Mesendoderm (in vitro differentiated cells): Measurements from ENCODE around the gene CEP85.

Source experiments
- DNase-seq: peaks from one replicate; pipeline ENCODE4 v3.0.0; 2013
- H2AK5ac ChIP-seq: 2 replicates; pipeline ENCODE4 v1.6.1; 2013; ENCODE audit warnings: low read length, inconsistent platforms
- H2BK120ac ChIP-seq: 2 replicates; pipeline ENCODE4 v1.6.1; 2013; ENCODE audit warnings: low read depth, mild to moderate bottlenecking, low read length, moderate library complexity, mixed read lengths
- H2BK15ac ChIP-seq: replicated peaks from 2 replicates; pipeline ENCODE4 v1.6.1; 2013; ENCODE audit warnings: low read depth, mild to moderate bottlenecking, moderate library complexity
- H2BK5ac ChIP-seq: 2 replicates; pipeline ENCODE4 v1.6.1; 2013; ENCODE audit warnings: low read length, inconsistent platforms
- H3K18ac ChIP-seq: 2 replicates; pipeline ENCODE4 v1.6.1; 2013; ENCODE audit warnings: mild to moderate bottlenecking, low read length, mixed read lengths
- H3K23ac ChIP-seq: one replicate; pipeline ENCODE4 v1.6.1; 2013; ENCODE audit warnings: low read length
- H3K27ac ChIP-seq: 2 replicates; pipeline ENCODE4 v1.5.1; 2013; ENCODE audit warnings: low read depth, mild to moderate bottlenecking, inconsistent platforms, low read length, moderate library complexity
- H3K27me3 ChIP-seq: 2 replicates; pipeline ENCODE4 v1.6.1; 2013; ENCODE audit warnings: low read length, control low read depth, mild to moderate bottlenecking, inconsistent platforms; ENCODE audit not compliant: insufficient read depth, poor library complexity
- H3K36me3 ChIP-seq: 2 replicates; pipeline ENCODE4 v1.6.1; 2013; ENCODE audit warnings: low read length, inconsistent platforms; ENCODE audit not compliant: control insufficient read depth, insufficient read depth
- H3K4ac ChIP-seq: one replicate; pipeline ENCODE4 v1.6.1; 2013; ENCODE audit warnings: low read depth, mild to moderate bottlenecking, low read length, moderate library complexity
- H3K4me1 ChIP-seq: 2 replicates; pipeline ENCODE4 v1.6.1; 2013; ENCODE audit warnings: low read depth, low read length, inconsistent platforms; ENCODE audit not compliant: control insufficient read depth
- H3K4me2 ChIP-seq: 2 replicates; pipeline ENCODE4 v1.6.1; 2013; ENCODE audit warnings: low read length
- H3K4me3 ChIP-seq: 2 replicates; pipeline ENCODE4 v1.5.1; 2013; ENCODE audit warnings: mild to moderate bottlenecking, low read length
- H3K56ac ChIP-seq: one replicate; pipeline ENCODE4 v1.6.1; 2013; ENCODE audit warnings: low read length
- H3K79me1 ChIP-seq: 2 replicates; pipeline ENCODE4 v1.6.1; 2013; ENCODE audit warnings: low read length, inconsistent platforms
- H3K79me2 ChIP-seq: 2 replicates; pipeline ENCODE4 v1.6.1; 2013; ENCODE audit warnings: mild to moderate bottlenecking, low read length; ENCODE audit not compliant: control insufficient read depth, insufficient read depth
- H3K9ac ChIP-seq: 2 replicates; pipeline ENCODE4 v1.6.1; 2013; ENCODE audit warnings: low read length, inconsistent platforms
- H4K5ac ChIP-seq: one replicate; pipeline ENCODE4 v1.6.1; 2013; ENCODE audit warnings: low read length
- H4K8ac ChIP-seq: one replicate; pipeline ENCODE4 v1.6.1; 2013; ENCODE audit warnings: low read depth, mild to moderate bottlenecking, control low read depth, low read length, moderate library complexity
- WGBS: extraction: QIAGEN DNeasy Blood & Tissue Kit; methylation state at CpG from one replicate; pipeline ENCODE4 v1.1.7; 2013; ENCODE audit warnings: low lambda C conversion rate, missing lambda C conversion rate; ENCODE audit not compliant: insufficient coverage; ENCODE audit errors: extremely low coverage; 5-methylcytosine and 5-hydroxymethylcytosine counted together

The CEP85 gene

GRCh38 chr1:26279456-26280332, 45.7 kb downstream of the CEP85 start, which contains the start of gene SH3BGRL3:
SH3BGRL3 (plus strand) TSS chr1:26280086; CDS start chr1:26280156, 70 bp downstream.
- Histone ChIP-seq H3K79me2 (no peaks in the 10 kb centered on the region), H3K18ac (peak within 1 kb of the TSS; percentile 33), H3K27ac (peak within 1 kb of the TSS; percentile 39), H3K56ac (peak within 1 kb of the TSS; percentile 91), H2AK5ac (peak within 1 kb of the TSS; percentile 0), H3K4ac (no peak within 1 kb of the TSS), H3K4me1 (peaks cover 13% of the 10 kb centered on the region), H3K36me3 (peaks cover 15% of the 10 kb centered on the region), H3K9ac (peak within 1 kb of the TSS; percentile 70), H4K8ac (no peak within 1 kb of the TSS), H3K23ac (peak within 1 kb of the TSS; percentile 75), H4K5ac (no peak within 1 kb of the TSS), H2BK15ac (no peak within 1 kb of the TSS), H2BK5ac (no peak within 1 kb of the TSS), H2BK120ac (no peak within 1 kb of the TSS), H3K27me3 (no peaks in the 10 kb centered on the region), H3K4me2 (peak within 1 kb of the TSS; percentile 78), H3K79me1 (peaks cover 1% of the 10 kb centered on the region), H3K4me3 (peak within 1 kb of the TSS; percentile 50)
- no CpG with 5 or more reads among the region's 66 CpGs for WGBS
- peak; percentile 93 for DNase-seq

- peaks cover 13% of the 10 kb centered on the region for H3K4me1 ChIP-seq
- H3K36me3 ChIP-seq, result peaks cover 12% of the 10 kb centered on the region
- H2BK15ac ChIP-seq, result no peak overlapping the region
- H3K4me3 ChIP-seq, result peak overlapping the region; percentile 38
- peak overlapping the region; percentile 75 for H3K23ac ChIP-seq
- H3K56ac ChIP-seq, result peak overlapping the region; percentile 91
- no peak overlapping the region for H2BK120ac ChIP-seq
- no peaks in the 10 kb centered on the region for H3K79me2 ChIP-seq
- H3K27ac ChIP-seq, result peak overlapping the region; percentile 39
- H3K27me3 ChIP-seq, result no peaks in the 10 kb centered on the region
- no peak overlapping the region for H4K8ac ChIP-seq
- H3K4me2 ChIP-seq, result peak overlapping the region; percentile 27
- H3K18ac ChIP-seq, result peak overlapping the region; percentile 33
- no peak overlapping the region for H4K5ac ChIP-seq
- no CpG with 5 or more reads among the region's 20 CpGs for WGBS
- peaks cover 1% of the 10 kb centered on the region for H3K79me1 ChIP-seq
- H3K4ac ChIP-seq, result no peak overlapping the region
- peak; percentile 45 for DNase-seq
- no peak overlapping the region for H2BK5ac ChIP-seq
- H2AK5ac ChIP-seq, result peak overlapping the region; percentile 0
- peak overlapping the region; percentile 70 for H3K9ac ChIP-seq
Measured at GRCh38 chr1:26280333-26281042, 46.5 kb downstream of the CEP85 start.

DNA sequence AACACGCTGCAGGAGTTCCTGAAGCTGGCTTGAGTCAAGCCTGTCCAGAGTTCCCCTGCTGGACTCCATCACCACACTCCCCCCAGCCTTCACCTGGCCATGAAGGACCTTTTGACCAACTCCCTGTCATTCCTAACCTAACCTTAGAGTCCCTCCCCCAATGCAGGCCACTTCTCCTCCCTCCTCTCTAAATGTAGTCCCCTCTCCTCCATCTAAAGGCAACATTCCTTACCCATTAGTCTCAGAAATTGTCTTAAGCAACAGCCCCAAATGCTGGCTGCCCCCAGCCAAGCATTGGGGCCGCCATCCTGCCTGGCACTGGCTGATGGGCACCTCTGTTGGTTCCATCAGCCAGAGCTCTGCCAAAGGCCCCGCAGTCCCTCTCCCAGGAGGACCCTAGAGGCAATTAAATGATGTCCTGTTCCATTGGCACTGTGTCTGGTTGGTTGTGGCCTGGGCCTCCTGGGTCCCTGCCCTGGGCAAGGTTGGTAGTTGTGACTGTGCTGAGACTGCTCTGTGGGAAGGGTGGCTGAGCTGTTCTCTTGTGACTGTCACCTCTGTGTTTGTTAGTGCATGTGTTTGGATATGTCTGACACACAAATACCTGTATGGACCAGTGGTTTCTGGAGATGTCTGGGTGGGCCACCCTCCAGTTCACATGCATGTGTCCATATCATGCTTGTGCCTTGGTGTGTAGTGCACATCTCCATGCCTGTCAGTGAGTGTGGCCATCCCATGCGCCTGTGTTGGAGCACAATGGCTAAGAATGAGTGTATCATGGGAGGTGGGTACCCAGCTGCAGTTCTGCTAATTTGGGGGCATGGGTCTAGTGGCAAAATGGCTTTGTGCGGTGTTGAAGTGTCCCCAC, 47.3 kb downstream of the CEP85 start:
- Histone ChIP-seq H4K5ac (no peak overlapping the region), H3K79me2 (no peaks in the 10 kb centered on the region), H3K27ac (no peak overlapping the region), H3K4me2 (no peak overlapping the region), H2BK5ac (no peak overlapping the region), H3K36me3 (peaks cover 8% of the 10 kb centered on the region), H2AK5ac (peak overlapping the region; percentile 98), H3K23ac (peak overlapping the region; percentile 29), H3K4me3 (no peak overlapping the region), H3K56ac (peak overlapping the region; percentile 91), H3K4me1 (peaks cover 13% of the 10 kb centered on the region), H2BK15ac (no peak overlapping the region), H4K8ac (no peak overlapping the region), H3K18ac (no peak overlapping the region), H3K27me3 (no peaks in the 10 kb centered on the region), H3K4ac (no peak overlapping the region), H3K9ac (peak overlapping the region; percentile 51), H2BK120ac (no peak overlapping the region), H3K79me1 (peaks cover 1% of the 10 kb centered on the region)
- no peak for DNase-seq
- no CpG with 5 or more reads among the region's 5 CpGs for WGBS

DNA sequence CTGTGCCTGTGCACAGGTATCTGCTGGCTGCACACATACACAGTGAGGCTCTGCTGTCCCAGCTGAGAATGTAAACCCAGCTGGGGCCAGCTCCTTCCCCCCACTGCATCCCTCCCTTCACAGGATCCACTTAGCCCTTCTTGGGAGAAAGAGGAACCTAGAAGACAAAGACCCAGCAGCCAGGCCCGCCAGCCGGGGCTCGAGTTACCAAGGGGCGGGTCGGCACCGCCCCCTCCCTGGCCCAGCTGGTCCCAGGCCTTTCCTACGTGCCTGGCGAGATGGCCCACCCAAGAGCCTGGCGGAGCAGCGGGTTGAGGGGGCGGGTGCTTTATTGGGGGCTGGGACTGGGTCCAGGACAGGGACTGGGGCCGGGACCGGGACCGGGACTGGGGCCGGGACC, 48.0 kb downstream of the CEP85 start:
- Histone ChIP-seq H2BK120ac (no peak overlapping the region), H2AK5ac (peak overlapping the region; percentile 98), H4K8ac (no peak overlapping the region), H3K23ac (no peak overlapping the region), H3K56ac (peak overlapping the region; percentile 91), H4K5ac (no peak overlapping the region), H2BK15ac (no peak overlapping the region), H3K27ac (no peak overlapping the region), H3K4ac (no peak overlapping the region), H3K79me1 (peaks cover 1% of the 10 kb centered on the region), H2BK5ac (no peak overlapping the region), H3K9ac (peak overlapping the region; percentile 51), H3K36me3 (peaks cover 2% of the 10 kb centered on the region), H3K4me1 (peaks cover 13% of the 10 kb centered on the region), H3K79me2 (no peaks in the 10 kb centered on the region), H3K18ac (no peak overlapping the region), H3K27me3 (no peaks in the 10 kb centered on the region), H3K4me3 (no peak overlapping the region), H3K4me2 (no peak overlapping the region)
- no CpG with 5 or more reads among the region's 15 CpGs for WGBS
- DNase-seq, result peak; percentile 82

- no peak overlapping the region for H2BK120ac ChIP-seq
- H3K79me2 ChIP-seq, result no peaks in the 10 kb centered on the region
- H3K4me2 ChIP-seq, result no peak overlapping the region
- H3K9ac ChIP-seq, result peak overlapping the region; percentile 16
- no CpG with 5 or more reads among the region's 22 CpGs for WGBS
- H3K4me1 ChIP-seq, result peaks cover 13% of the 10 kb centered on the region
- H2BK5ac ChIP-seq, result no peak overlapping the region
- H3K27me3 ChIP-seq, result no peaks in the 10 kb centered on the region
- no peaks in the 10 kb centered on the region for H3K36me3 ChIP-seq
- no peak for DNase-seq
- H3K56ac ChIP-seq, result peak overlapping the region; percentile 1
- H4K5ac ChIP-seq, result no peak overlapping the region
- no peak overlapping the region for H3K27ac ChIP-seq
- H3K4ac ChIP-seq, result no peak overlapping the region
- no peak overlapping the region for H2BK15ac ChIP-seq
- H3K4me3 ChIP-seq, result no peak overlapping the region
- H3K23ac ChIP-seq, result no peak overlapping the region
- H4K8ac ChIP-seq, result no peak overlapping the region
- peaks cover 1% of the 10 kb centered on the region for H3K79me1 ChIP-seq
- H3K18ac ChIP-seq, result no peak overlapping the region
- no peak overlapping the region for H2AK5ac ChIP-seq
Measured at GRCh38 chr1:26282401-26282918, 48.5 kb downstream of the CEP85 start.
